NCI-H1105 treated with DMSO at 0.1 percent for 48 hours (cell line): ENCODE measurements around the gene CEL.
"Not testable (repeated sequence)": the region's sequence is repeated elsewhere in the genome, so short reads cannot be mapped to it uniquely, and the experiment has no call there.

Source experiments
- DNase-seq: peaks from one replicate; lab custom pipeline; 2025; lab: John Stamatoyannopoulos, UW

CEL gene

GRCh38 chr9:133086212-133086860 is 24.6 kb downstream of the CEL start:
- DNase-seq = not testable (repeated sequence)

GRCh38 chr9:133086894-133087293 is 25.1 kb downstream of the CEL start:
- no peak for DNase-seq

DNA sequence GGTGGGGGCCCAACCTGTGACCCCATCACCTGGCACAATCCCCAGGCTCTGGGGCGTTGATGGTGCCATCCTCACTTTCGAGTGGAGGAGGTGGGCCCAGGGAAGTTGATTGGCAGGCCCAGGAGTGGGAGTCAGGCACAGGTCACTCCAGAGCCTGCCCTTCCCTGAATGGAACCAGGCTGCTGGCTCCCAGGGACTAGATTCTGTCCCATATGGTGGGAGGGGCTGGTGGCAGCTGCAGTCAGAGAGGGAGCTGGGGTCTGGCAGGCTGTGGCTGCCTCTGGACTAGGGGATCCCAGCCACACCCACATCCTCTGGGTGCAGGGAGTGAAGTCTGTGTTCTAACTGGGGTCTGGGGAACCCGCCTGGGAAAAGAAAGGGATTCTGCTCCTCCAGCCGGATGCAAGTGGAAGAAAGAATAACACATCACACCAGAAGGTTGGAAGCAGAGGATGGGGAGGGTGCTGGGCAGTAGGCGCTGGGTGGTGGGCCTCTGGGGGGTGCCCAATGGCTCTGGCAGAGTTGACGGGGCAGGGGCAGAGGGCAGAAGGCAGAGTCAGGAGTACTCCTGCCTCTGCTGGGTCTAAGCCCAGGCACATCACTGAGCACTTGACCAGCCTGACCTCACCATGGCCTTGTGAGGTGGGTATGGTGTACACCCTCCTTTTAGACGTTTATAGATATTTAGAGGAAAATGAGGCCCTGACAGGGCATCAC is 25.8 kb downstream of the CEL start:
- no peak for DNase-seq

DNA sequence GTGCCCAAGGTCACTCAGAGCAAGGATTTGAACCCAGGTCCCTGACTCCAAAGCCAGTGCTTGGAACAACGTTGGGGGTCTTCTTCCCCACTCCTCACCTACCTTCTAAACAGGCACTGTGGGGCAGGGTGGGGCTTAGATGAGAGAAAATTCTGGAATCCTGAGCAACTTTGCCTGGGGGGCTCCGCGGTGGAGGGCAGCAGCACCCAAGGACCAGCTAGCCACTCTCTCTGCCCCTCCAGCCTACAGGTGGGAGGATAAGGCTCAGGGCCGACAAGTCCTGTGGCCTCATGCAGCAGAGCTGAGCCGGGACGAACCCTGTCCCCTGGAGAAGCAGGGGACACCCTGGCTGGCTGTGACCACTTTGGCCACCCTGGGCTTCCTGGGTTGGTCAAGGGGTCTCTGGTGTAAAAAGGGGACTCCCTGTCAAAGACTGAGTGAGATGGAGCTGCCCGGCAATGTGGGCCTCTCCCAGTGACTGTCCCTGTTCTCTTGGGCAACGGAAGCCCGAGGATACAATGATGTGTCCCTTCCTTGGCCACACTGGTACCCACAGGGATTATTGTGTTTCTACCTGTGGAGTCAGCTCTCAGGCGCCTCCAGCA is 26.5 kb downstream of the CEL start:
- DNase-seq = no peak

DNA sequence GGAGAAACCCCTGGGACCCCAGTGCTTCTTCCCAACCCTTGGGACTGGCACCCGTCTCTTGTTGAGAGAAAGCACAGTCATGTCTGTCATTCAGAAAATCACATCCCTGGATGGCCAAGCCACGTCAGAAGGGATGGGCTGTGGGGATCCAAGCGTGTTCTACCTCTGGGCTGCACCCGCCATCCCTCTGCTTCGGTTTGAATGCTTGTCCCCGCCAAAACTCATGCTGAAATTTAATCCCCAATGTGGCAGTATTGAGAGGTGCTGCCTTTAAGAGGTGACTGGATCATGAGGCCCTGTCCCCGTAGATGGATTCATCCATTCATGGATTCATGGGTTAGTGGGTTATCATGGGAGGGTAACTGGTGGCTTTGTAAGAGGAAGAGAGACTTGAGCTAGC is 27.0 kb downstream of the CEL start:
- no peak for DNase-seq

DNA sequence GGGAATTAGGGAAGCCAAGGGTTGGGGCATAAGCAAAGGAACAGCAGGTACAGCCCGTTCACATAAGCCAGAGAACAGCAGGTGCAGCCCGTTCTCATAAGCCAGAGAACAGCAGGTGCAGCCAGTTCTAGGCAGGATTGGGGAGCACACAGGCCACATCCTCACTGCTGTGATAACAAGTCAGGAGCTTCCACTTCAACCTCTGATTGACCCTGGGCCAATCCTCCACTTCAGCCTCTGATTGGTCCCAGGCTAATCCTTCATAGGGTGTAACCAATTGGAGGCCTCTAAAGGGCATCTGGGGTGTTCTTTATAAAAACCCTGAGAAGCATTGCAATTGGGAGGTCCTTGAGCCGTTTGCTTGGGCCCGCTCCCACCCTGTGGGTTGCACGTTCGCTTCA is 27.5 kb downstream of the CEL start:
- peak; percentile 35 for DNase-seq

GRCh38 chr9:133090187-133090586 is 28.4 kb downstream of the CEL start:
- no peak for DNase-seq

DNA sequence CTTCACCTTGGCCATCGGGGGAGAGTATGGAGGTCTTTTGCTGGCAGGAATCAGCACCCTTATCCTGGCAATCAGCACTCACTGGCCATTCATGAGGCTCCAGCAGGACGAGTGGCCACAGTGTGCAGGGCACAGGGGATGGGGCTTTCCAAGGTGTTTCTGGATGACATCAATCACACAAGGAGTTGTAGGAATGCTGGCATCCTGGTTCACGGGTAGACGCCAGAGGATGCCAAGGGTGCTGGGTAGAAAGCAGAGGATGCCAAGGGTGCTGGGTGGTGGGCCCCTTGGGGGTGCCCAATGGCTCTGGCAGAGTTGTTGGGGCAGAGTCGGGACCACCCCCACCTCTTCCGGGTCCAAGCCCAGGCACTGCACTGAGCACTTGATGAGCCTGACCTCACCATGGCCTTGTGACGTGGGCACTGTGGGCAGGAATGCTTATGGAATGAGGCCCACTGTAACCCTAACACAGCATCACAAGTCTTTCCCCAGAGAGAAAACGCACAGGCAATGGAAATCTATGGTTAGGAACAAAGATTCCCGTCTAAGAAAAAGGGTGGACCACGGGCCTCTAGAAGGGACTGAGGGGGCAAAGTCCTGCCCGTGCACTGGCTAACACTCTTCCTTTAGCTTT is 29.1 kb downstream of the CEL start:
- DNase-seq = no peak

DNA sequence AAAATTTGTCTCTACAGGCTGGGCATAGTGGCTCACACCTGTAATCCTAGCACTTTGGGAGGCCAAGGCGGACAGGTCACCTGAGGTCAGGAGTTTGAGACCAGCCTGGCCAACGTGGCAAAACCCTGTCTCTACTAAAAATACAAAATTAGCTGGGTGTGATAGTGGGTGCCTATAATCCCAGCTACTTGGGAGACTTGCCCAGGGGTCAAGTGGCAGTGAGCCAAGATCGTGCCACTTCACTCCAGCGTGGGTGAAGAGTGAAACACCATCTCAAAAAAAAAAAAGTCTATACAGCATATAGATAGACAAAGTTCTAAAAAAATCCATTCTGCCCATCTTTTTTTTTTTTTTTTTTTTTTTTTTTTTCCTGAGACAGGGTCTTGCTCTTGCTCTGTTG is 32.6 kb downstream of the CEL start:
- DNase-seq = not testable (repeated sequence)

- DNase-seq = no peak
These were observed 33.1 kb downstream of the CEL start for GRCh38 chr9:133094842-133095393.

- DNase-seq = no peak
These were observed 36.4 kb downstream of the CEL start for GRCh38 chr9:133098104-133098754.

GRCh38 chr9:133098871-133099270 is 37.1 kb downstream of the CEL start:
- no peak for DNase-seq

- no peak for DNase-seq
These were observed 38.1 kb downstream of the CEL start for GRCh38 chr9:133099726-133100505.

DNA sequence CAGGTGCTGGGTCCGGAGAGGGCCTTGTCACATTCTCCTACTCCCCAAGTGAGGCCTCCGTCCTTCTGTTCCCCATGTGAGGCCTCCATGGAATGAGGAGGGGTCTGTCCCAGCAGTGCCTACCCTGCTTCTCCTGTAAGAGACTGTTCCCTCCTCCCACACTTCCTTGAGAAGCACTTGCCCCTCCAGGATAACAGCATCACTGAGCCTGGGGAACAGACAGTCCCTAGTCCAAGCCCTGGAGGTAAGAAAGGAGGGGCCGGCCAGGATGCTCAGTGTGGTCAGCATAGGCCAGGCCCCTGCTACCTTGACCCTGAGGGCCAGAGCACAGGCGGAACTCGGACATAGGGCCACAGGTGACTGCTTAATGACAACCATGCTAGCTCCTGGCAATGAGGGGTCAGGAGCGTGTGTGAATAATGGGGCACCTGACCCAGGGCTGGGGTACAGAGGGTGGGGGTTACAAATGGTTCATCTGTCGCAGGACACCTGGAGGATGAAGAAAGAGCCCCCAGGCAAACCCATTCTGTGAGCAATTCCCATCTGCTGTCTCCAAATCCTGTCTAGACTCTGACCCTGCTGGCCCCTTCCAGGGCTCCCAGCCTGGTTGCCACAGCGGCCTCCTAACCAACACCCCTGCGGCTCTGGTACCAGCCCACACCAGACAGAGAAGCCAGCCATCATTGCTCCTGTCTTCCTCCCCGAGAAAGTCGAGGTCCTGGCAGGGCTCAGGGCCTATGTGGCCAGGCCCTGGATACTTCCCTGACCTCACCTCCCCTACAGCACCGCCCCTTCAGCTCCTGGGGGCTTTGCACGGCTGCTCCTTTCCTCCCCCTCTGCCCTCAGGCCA is 39.0 kb downstream of the CEL start:
- no peak for DNase-seq

- no peak for DNase-seq
These were observed 39.8 kb downstream of the CEL start for GRCh38 chr9:133101356-133102189.

DNA sequence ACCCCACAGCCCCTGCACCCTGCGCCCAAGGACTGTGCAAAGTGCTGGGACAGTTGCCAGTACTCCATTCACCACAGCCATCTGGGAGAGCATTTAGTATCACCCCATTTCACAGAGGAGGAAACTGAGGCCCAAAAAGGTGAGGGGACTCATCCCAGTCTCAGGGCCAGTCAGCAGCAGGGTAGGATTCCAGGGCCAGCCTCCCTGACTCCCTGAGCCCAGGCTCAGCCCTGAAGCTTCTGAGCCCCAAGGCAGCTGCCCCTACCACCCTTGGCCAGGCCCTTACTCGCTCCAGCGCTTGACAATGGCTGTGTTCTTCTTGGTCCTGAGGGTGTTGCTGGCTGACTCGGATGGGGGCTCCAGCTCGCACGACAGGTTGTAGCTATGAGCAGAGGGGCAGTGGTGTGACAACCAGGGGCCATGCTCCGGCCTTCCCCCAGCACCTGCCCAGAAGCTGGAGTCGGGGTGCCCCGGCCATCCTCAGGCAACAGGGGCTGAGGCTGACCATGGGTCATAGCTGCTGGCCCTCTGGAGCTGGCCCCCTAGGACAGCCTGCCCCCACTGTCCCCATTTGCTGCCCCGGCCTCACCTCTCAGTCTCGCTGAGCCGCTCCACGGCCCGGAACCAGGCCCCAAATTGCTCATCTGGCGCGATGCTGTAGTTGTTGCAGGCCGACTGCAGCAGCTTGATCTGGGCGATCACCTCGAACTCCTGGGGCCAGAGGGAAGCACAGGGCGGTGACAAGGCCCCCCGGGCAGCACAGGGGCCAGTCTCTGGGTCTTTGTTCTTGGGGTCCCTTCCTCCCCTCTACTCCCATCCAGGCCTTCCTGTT is 40.6 kb downstream of the CEL start:
- DNase-seq = no peak

DNA sequence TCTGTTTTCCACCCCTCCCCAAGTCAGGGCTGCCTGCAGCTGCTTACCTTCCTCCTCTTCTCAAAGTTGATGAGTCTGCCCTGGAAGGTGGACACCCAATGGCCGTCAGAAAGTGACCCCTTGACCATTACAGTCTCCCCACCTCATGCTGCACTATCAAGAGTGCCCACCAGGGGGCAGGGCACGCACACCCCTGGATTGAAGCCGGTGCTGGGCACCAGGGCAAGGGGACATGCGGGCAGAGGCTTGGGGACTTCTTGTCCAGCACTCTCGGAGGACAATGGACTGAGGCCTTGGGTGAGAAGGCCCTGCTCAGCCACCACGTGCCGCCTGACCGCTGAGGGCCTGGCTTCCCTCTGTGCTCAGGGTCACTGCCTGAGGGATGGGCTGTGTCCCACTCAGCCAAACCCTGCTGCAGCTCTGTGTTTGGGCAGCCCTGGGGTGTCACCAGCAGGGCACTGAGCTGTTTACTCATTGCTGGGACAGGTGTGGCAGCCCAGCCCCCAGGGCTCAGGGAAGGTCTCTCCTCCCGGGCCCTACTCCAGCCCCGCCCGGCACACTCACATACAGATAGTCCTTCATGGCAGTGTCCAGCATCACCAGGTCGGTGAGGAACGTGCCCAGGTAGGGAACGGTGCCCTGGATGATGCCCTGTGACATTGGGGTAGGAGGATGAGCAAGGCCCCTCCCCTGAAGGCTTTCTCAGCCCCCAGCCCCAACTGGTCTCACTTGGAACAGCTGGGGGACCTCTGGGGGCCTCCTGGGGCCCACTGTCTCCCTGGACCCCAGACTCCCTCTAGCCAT is 41.6 kb downstream of the CEL start:
- DNase-seq = no peak
